Measurements from ENCODE around the gene RARRES2. TPM values are rescaled to one million over a fixed set of nuclear protein-coding genes. Genes with fewer than 3 reads are reported as not detected.

RARRES2 gene
- total RNA-seq, 1 experiment from 2014 or later = 2.1 TPM

- BruUV-seq (replicated peaks) = no TSS peak
- TF ChIP-seq JUND (IDR thresholded peaks at IDR 0.05) (no peak), EGR1 (IDR thresholded peaks at IDR 0.05; ENCODE audit: low read depth) (peak; percentile 86), SP1 (IDR thresholded peaks at IDR 0.05; ENCODE audit: low read depth) (no peak), ZFX (IDR thresholded peaks at IDR 0.05) (peak; percentile 76; the same call in 1 of the 2 replicates)
- H3K27ac ChIP-seq (ENCODE audit: low read depth, low read length) = peak overlapping the region; percentile 98
- H3K79me2 ChIP-seq (ENCODE audit: insufficient read depth, low read length) = peaks cover 44% of the 10 kb centered on the region
- peak; percentile 63 for ATAC-seq
- no peaks in the 10 kb centered on the region for H3K9me3 ChIP-seq (ENCODE audit: control insufficient read depth in 1 of 2, insufficient read depth in 1 of 2, low read depth in 1 of 2, low read length in 2 of 2)
- H3K4me2 ChIP-seq (ENCODE audit: low read length) = peak overlapping the region; percentile 89
- ChIA-PET RAD21 (ENCODE audit: low non-redundant PET in 1 of 2, low total read pairs in 2 of 2, uncharacterized antibody in 2 of 2, unreplicated experiment in 2 of 2) (interaction anchor here (0.7 kb wide), 2 partner anchors 10 to 37 kb away, joined by 3 read pairs; a partner anchor contains a TSS), CTCF (no interaction called here), POLR2A (interaction anchor here (2.6 kb wide), 1 partner anchor 9 kb away, joined by 15 read pairs; no protein-coding TSS in a partner anchor)
- H2AFZ ChIP-seq (ENCODE audit: low read depth, low read length, poor library complexity, severe bottlenecking) = no peak overlapping the region
- no peaks in the 10 kb centered on the region for H3K9me2 ChIP-seq (ENCODE audit: insufficient read depth)
- H3K4me3 ChIP-seq (replicated peaks in 1 of 2; ENCODE audit: low read depth in 1 of 2, low read length in 2 of 2) = peak overlapping the region; percentile 76
- DNase-seq (ENCODE audit: low read depth, low spot score) = peak; percentile 24
- peaks cover 13 to 24% of the 10 kb centered on the region in 2 experiments for H3K4me1 ChIP-seq (ENCODE audit: control insufficient read depth in 1 of 2, insufficient read depth in 2 of 2, low read length in 2 of 2)
- intact Hi-C loops (cut with micrococcal nuclease) = loop anchor here (5.0 to 10.0 kb wide), 2 partner anchors 33 to 64 kb away; no protein-coding TSS in a partner anchor
- H3K36me3 ChIP-seq (ENCODE audit: control insufficient read depth in 1 of 2, insufficient read depth in 2 of 2, low read length in 2 of 2) = peaks cover 9 to 16% of the 10 kb centered on the region in 2 experiments; a peak in 3 of 4 replicates
- no peaks in the 10 kb centered on the region for H3K27me3 ChIP-seq (ENCODE audit: insufficient read depth, low read length)
- H4K20me1 ChIP-seq (ENCODE audit: insufficient read depth) = no peaks in the 10 kb centered on the region
- H3K9ac ChIP-seq (ENCODE audit: low read length) = peak overlapping the region; percentile 89
These were observed 27.7 kb upstream of the RARRES2 start for GRCh38 chr7:150368884-150369747.

- no TSS peak for BruUV-seq (replicated peaks)
- H3K9ac ChIP-seq (ENCODE audit: low read length) = peak within 1 kb of the TSS; percentile 89
- POLR2A ChIA-PET = interaction anchor here (0.6 to 2.6 kb wide), 2 partner anchors 9 to 41 kb away, joined by 5 to 15 read pairs; no protein-coding TSS in a partner anchor
- H3K27ac ChIP-seq (ENCODE audit: low read depth, low read length) = peak within 1 kb of the TSS; percentile 98
- CTCF ChIA-PET = no interaction called here
- H2AFZ ChIP-seq (ENCODE audit: low read depth, low read length, poor library complexity, severe bottlenecking) = no peak within 1 kb of the TSS
- peak within 1 kb of the TSS; percentile 89 for H3K4me2 ChIP-seq (ENCODE audit: low read length)
- no peaks in the 10 kb centered on the region for H3K9me3 ChIP-seq (ENCODE audit: control insufficient read depth in 1 of 2, insufficient read depth in 1 of 2, low read depth in 1 of 2, low read length in 2 of 2)
- TF ChIP-seq POLR2AphosphoS5 (IDR thresholded peaks at IDR 0.05; ENCODE audit: low read depth, low read length) (peak; percentile 79), MAX (IDR thresholded peaks at IDR 0.05) (peak; percentile 99), POLR2A (IDR thresholded peaks at IDR 0.05; ENCODE audit: borderline replicate concordance, extremely low read depth, insufficient read depth, insufficient read length) (peak; percentile 28), JUND (IDR thresholded peaks at IDR 0.05) (no peak), SP1 (IDR thresholded peaks at IDR 0.05; ENCODE audit: low read depth) (no peak; the same call in 1 of the 2 replicates), SIN3A (IDR thresholded peaks at IDR 0.05; ENCODE audit: low read depth) (peak; percentile 89), ZBTB33 (IDR thresholded peaks at IDR 0.05; ENCODE audit: extremely low read depth, insufficient replicate concordance, low read length) (peak; percentile 55), CBX3 (IDR thresholded peaks at IDR 0.05; ENCODE audit: low read depth) (peak; percentile 91), EZH2phosphoT487 (IDR thresholded peaks at IDR 0.05; ENCODE audit: borderline replicate concordance) (no peak), EGR1 (IDR thresholded peaks at IDR 0.05; ENCODE audit: low read depth) (no peak; the same call in 1 of the 2 replicates), ZNF274 (IDR thresholded peaks at IDR 0.05; ENCODE audit: low read depth, low read length) (no peak), TCF7L2 (IDR thresholded peaks at IDR 0.05; ENCODE audit: borderline replicate concordance, extremely low read depth, insufficient read depth, insufficient read length) (peak; percentile 85), ZFX (IDR thresholded peaks at IDR 0.05) (peak; percentile 93), ATF3 (IDR thresholded peaks at IDR 0.05) (no peak)
- peaks cover 39% of the 10 kb centered on the region for H3K79me2 ChIP-seq (ENCODE audit: insufficient read depth, low read length)
- H3K4me1 ChIP-seq (ENCODE audit: control insufficient read depth in 1 of 2, insufficient read depth in 2 of 2, low read length in 2 of 2) = peaks cover 13 to 24% of the 10 kb centered on the region in 2 experiments
- DNase-seq (ENCODE audit: low read depth, low spot score) (peak; percentile 80), ATAC-seq (peak; percentile 67)
- intact Hi-C loops (cut with micrococcal nuclease) = loop anchor here (5.0 to 10.0 kb wide), 2 partner anchors 34 to 63 kb away; no protein-coding TSS in a partner anchor
- RAD21 ChIA-PET (ENCODE audit: low non-redundant PET in 1 of 2, low total read pairs in 2 of 2, uncharacterized antibody in 2 of 2, unreplicated experiment in 2 of 2) = no interaction called here
- H3K36me3 ChIP-seq (ENCODE audit: control insufficient read depth in 1 of 2, insufficient read depth in 2 of 2, low read length in 2 of 2) = peaks cover 9% of the 10 kb centered on the region in 2 experiments; a peak in 2 of 4 replicates
- H4K20me1 ChIP-seq (ENCODE audit: insufficient read depth) = no peaks in the 10 kb centered on the region
- no peaks in the 10 kb centered on the region for H3K27me3 ChIP-seq (ENCODE audit: insufficient read depth, low read length)
- H3K4me3 ChIP-seq (replicated peaks in 1 of 2; ENCODE audit: low read depth in 1 of 2, low read length in 2 of 2) = peak within 1 kb of the TSS; percentile 76
- H3K9me2 ChIP-seq (ENCODE audit: insufficient read depth) = no peaks in the 10 kb centered on the region
These were observed 26.9 kb upstream of the RARRES2 start, which contains the start of gene REPIN1 for GRCh38 chr7:150368096-150368883. REPIN1 (plus strand) TSS chr7:150368822; CDS start chr7:150369712, 890 bp downstream.

All from HCT116 (cell line).